COLO668 (cell line): ENCODE measurements around the gene HAUS2.
"Not testable (repeated sequence)": the region's sequence is repeated elsewhere in the genome, so short reads cannot be mapped to it uniquely, and the experiment has no call there.

Source experiments
- DNase-seq: peaks from one replicate; lab custom pipeline; 2025; ENCODE audit not compliant: unreplicated experiment; lab: John Stamatoyannopoulos, UW

HAUS2 gene

GRCh38 chr15:42548249-42549031 lies at the start of gene HAUS2, which contains the start of gene LRRC57:
Gene HAUS2, plus strand, starts transcription at chr15:42548838. Its CDS starts 35 bp downstream, at chr15:42548873.
Gene LRRC57, minus strand, starts transcription at chr15:42548793. Its CDS starts 359 bp downstream, at chr15:42548434.
- DNase-seq: peak; percentile 93

GRCh38 chr15:42499858-42500609 lies 48.6 kb upstream of the HAUS2 start:
- no peak for DNase-seq

GRCh38 chr15:42502477-42502876 lies 46.2 kb upstream of the HAUS2 start:
- no peak for DNase-seq

GRCh38 chr15:42503825-42504224 lies 44.8 kb upstream of the HAUS2 start:
- no peak for DNase-seq

GRCh38 chr15:42504631-42505030 lies 44.0 kb upstream of the HAUS2 start:
- DNase-seq: no peak

- DNase-seq: no peak
Observed at GRCh38 chr15:42507514-42507913, 41.1 kb upstream of the HAUS2 start.

GRCh38 chr15:42508263-42508690 lies 40.4 kb upstream of the HAUS2 start:
- no peak for DNase-seq

- DNase-seq: no peak
Observed at GRCh38 chr15:42510258-42511006, 38.2 kb upstream of the HAUS2 start.

- no peak for DNase-seq
Observed at GRCh38 chr15:42511007-42511391, 37.6 kb upstream of the HAUS2 start.

GRCh38 chr15:42523331-42523730 lies 25.3 kb upstream of the HAUS2 start:
- DNase-seq: no peak

- DNase-seq: no peak
Observed at GRCh38 chr15:42528970-42529369, 19.7 kb upstream of the HAUS2 start.

- DNase-seq: no peak
Observed at GRCh38 chr15:42533246-42533645, 15.4 kb upstream of the HAUS2 start.

- DNase-seq: no peak
Observed at GRCh38 chr15:42544853-42545629, 3.6 kb upstream of the HAUS2 start.

GRCh38 chr15:42547918-42548248 lies 755 bp upstream of the HAUS2 start:
- no peak for DNase-seq

GRCh38 chr15:42549032-42549491 lies 424 bp downstream of the HAUS2 start:
- peak; percentile 27 for DNase-seq

GRCh38 chr15:42549741-42550392 lies 1.2 kb downstream of the HAUS2 start:
- no peak for DNase-seq

- no peak for DNase-seq
Observed at GRCh38 chr15:42553554-42553953, 4.9 kb downstream of the HAUS2 start.

GRCh38 chr15:42556550-42557207 lies 8.0 kb downstream of the HAUS2 start:
- DNase-seq: not testable (repeated sequence)

- DNase-seq: no peak
Observed at GRCh38 chr15:42558739-42559138, 10.1 kb downstream of the HAUS2 start.
